B cell (primary cell): Measurements from ENCODE around the gene RUFY1. TPM values are rescaled to one million over a fixed set of nuclear protein-coding genes. Genes with fewer than 3 reads are reported as not detected.
"Not testable (repeated sequence)": the region's sequence is repeated elsewhere in the genome, so short reads cannot be mapped to it uniquely, and the experiment has no call there.

Experiments
- ATAC-seq: fragments of 200-7000 bp; cut with Tn5 transposase; one replicate; pipeline ENCODE4 v1.10.0; 2021; ENCODE audit warnings: low read depth, mild to moderate bottlenecking, moderate number of reproducible peaks, moderate library complexity
- CTCF ChIA-PET: fragments of 350-600 bp; sonication (Branson Sonifier 250); formaldehyde crosslinking; loops from one replicate; lab custom pipeline; 2021; ENCODE audit warnings: antibody characterized with exemption, inconsistent platforms; lab: Charles Lee
- POLR2A ChIA-PET: fragments of 350-600 bp; sonication (Branson Sonifier 250); formaldehyde crosslinking; loops from one replicate; lab custom pipeline; 2021; ENCODE audit warnings: antibody characterized with exemption; lab: Charles Lee
- DNase-seq: peaks from one replicate; pipeline ENCODE4 v3.0.0; 2013
- H2AFZ ChIP-seq: 2 replicates; pipeline ENCODE4 v1.6.1; 2012; ENCODE audit warnings: mild to moderate bottlenecking, low read depth, low read length; ENCODE audit not compliant: insufficient read depth, poor library complexity, severe bottlenecking
- H3K27ac ChIP-seq, 2 donors: 1 replicate in 1 of 2; 2 replicates in 1 of 2; pipeline ENCODE4 v1.5.1; 2012 to 2013; ENCODE audit warnings: low read length in 2 of 2, mild to moderate bottlenecking in 2 of 2, moderate library complexity in 1 of 2
- H3K27me3 ChIP-seq, 4 experiments: fragments of 200-600 bp in 1 of 4; sonication (generic) in 1 of 4; replicated peaks in 1 of 4; 1 replicate in 2 of 4; 2 replicates in 2 of 4; pipeline versions ENCODE4 v1.6.1 to v1.7.0; 2013 to 2016; ENCODE audit warnings: low read length in 3 of 4, mild to moderate bottlenecking in 2 of 4, mixed read lengths in 1 of 4, moderate library complexity in 1 of 4; ENCODE audit not compliant: insufficient read depth in 4 of 4, control insufficient read depth in 3 of 4; ENCODE audit errors: control extremely low read depth in 1 of 4
- H3K36me3 ChIP-seq, 2 experiments: replicated peaks in 1 of 2; 1 replicate in 1 of 2; 2 replicates in 1 of 2; pipeline versions ENCODE4 v1.6.1 to v1.7.1; 2013; ENCODE audit warnings: low read length in 1 of 2; ENCODE audit not compliant: insufficient read depth in 2 of 2, control insufficient read depth in 1 of 2; ENCODE audit errors: control extremely low read depth in 1 of 2, extremely low read depth in 1 of 2
- H3K4me1 ChIP-seq, 2 donors: fragments of 200-600 bp in 1 of 2; sonication (generic) in 1 of 2; 1 replicate in 1 of 2; 2 replicates in 1 of 2; pipeline versions ENCODE4 v1.5.1 to v1.6.1; 2013 to 2017; ENCODE audit warnings: low read length in 2 of 2; ENCODE audit not compliant: control insufficient read depth in 2 of 2, insufficient read depth in 2 of 2
- H3K4me2 ChIP-seq: replicated peaks from 2 replicates; pipeline ENCODE3; 2012; ENCODE audit warnings: mild to moderate bottlenecking, low read depth, low read length; ENCODE audit not compliant: poor library complexity, severe bottlenecking
- H3K4me3 ChIP-seq, 5 experiments: fragments of 200-600 bp in 1 of 5; sonication (generic) in 1 of 5; 1 replicate in 3 of 5; 2 replicates in 2 of 5; pipeline versions ENCODE4 v1.5.1 to v1.7.0; 2011 to 2016; ENCODE audit warnings: low read length in 4 of 5, mild to moderate bottlenecking in 4 of 5, low read depth in 2 of 5, control low read depth in 1 of 5, moderate library complexity in 1 of 5; ENCODE audit not compliant: insufficient read depth in 1 of 5; ENCODE audit errors: control extremely low read depth in 1 of 5, extremely low read depth in 1 of 5
- H3K79me2 ChIP-seq: fragments of 200-600 bp; sonication (generic); one replicate; pipeline ENCODE4 v1.6.0; 2016; ENCODE audit warnings: low read length; ENCODE audit not compliant: control insufficient read depth, insufficient read depth
- H3K9ac ChIP-seq: fragments of 200-600 bp; sonication (generic); 2 replicates; pipeline ENCODE4 v1.6.1; 2017; ENCODE audit warnings: mild to moderate bottlenecking, low read length, moderate library complexity
- H3K9me3 ChIP-seq, 3 donors: one replicate each; pipeline versions ENCODE4 v1.6.1 to v1.7.1; 2013; ENCODE audit warnings: low read length in 2 of 3; ENCODE audit not compliant: control insufficient read depth in 2 of 3, insufficient read depth in 1 of 3; ENCODE audit errors: control extremely low read depth in 1 of 3
- H4K20me1 ChIP-seq: 2 replicates; pipeline ENCODE4 v1.6.0; 2012; ENCODE audit warnings: mild to moderate bottlenecking, low read length; ENCODE audit not compliant: insufficient read depth, control insufficient read depth, poor library complexity, severe bottlenecking
- H3K27ac Mint-ChIP-seq: one replicate; pipeline ENCODE4 v1.8.0; 2021; ENCODE audit warnings: mixed read lengths
- H3K27me3 Mint-ChIP-seq: one replicate; pipeline ENCODE4 v1.8.0; 2021; ENCODE audit warnings: mixed read lengths
- H3K4me1 Mint-ChIP-seq: one replicate; pipeline ENCODE4 v1.8.0; 2021; ENCODE audit warnings: mixed read lengths
- H3K4me3 Mint-ChIP-seq: one replicate; pipeline ENCODE4 v1.8.0; 2021; ENCODE audit warnings: mixed read lengths
- H3K9me3 Mint-ChIP-seq: one replicate; pipeline ENCODE4 v1.8.0; 2022; ENCODE audit warnings: mixed read lengths; ENCODE audit not compliant: insufficient read depth
- EZH2 ChIP-seq: IDR thresholded peaks from 2 replicates; pipeline ENCODE4 v1.6.1; 2012; ENCODE audit warnings: borderline replicate concordance, low read depth, mild to moderate bottlenecking, moderate library complexity, low read length; ENCODE audit not compliant: insufficient read depth, poor library complexity, severe bottlenecking
- WGBS: methylation state at CpG from one replicate; pipeline ENCODE4 v1.1.5; 2013; ENCODE audit warnings: missing lambda C conversion rate; ENCODE audit not compliant: insufficient coverage; 5-methylcytosine and 5-hydroxymethylcytosine counted together
- intact Hi-C: fragments of 100-400 bp; cut with micrococcal nuclease; formaldehyde crosslinking; loops from one replicate; pipeline ENCODE4 v1.10.0; 2022
- polyA plus RNA-seq: library from polyadenylated mRNA; depleted of rRNA; stranded (reverse); fragments of >200 nt; gene quantifications from 2 replicates; pipeline ENCODE4 v1.2.3, GENCODE V29; 2012
- total RNA-seq, 2 donors: library from RNA; stranded (reverse); fragments of 120-200 nt in 1 of 2; gene quantifications; 1 replicate in 1 of 2; 2 replicates in 1 of 2; pipeline versions ENCODE4 v1.2.3 to v1.2.4, GENCODE V29; 2013 to 2022
- TF ChIP-seq, protein P1 (sequence below): fragments of 200-600 bp; IDR thresholded peaks from one replicate; pipeline ENCODE4 v1.8.0; 2022; ENCODE audit warnings: antibody characterized with exemption, mild to moderate bottlenecking

RUFY1 gene
- total and polyA plus RNA-seq, 2 donors (not counting 1 experiment from before 2014, with no cell fraction given): 38.5 to 99.8 TPM

DNA sequence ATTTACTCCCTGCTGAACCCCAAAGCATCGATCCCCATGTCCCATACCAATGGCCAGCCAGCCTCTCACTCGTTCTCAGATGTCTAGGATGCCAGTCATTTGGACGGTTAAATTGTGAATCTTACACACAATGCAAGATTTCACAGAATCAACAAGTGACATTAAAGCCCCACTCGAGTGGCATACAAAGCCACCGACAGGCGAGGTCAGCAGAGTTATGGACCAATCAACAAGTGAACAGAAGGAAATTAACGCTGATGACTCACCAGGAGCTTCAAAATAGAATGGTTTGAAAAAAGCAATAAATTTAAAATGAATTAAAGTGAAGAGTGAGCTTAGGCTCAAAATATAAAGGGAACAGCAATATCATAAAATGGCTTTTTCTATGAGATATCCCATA, 8.2 kb upstream of the RUFY1 start:
- H3K27me3 Mint-ChIP-seq: no peaks in the 10 kb centered on the region
- DNase-seq (no peak), ATAC-seq (no peak)
- peaks cover 0 to 3% of the 10 kb centered on the region in 2 experiments for H3K36me3 ChIP-seq
- H3K4me3 ChIP-seq: no peak overlapping the region
- H3K4me1 ChIP-seq: peaks cover 21 to 31% of the 10 kb centered on the region in 2 donors
- H3K27ac ChIP-seq: no peak overlapping the region
- H3K4me2 ChIP-seq: no peak overlapping the region
- no peaks in the 10 kb centered on the region for H3K27me3 ChIP-seq
- no peaks in the 10 kb centered on the region for H4K20me1 ChIP-seq
- POLR2A ChIA-PET: interaction anchor here (0.6 to 0.8 kb wide), 2 partner anchors 9 to 76 kb away, joined by 3 to 6 read pairs; no protein-coding TSS in a partner anchor
- H2AFZ ChIP-seq: no peak overlapping the region
- intact Hi-C loops: no loop called here
- H3K9me3 ChIP-seq: no peaks in the 10 kb centered on the region
- H3K9me3 Mint-ChIP-seq: no peaks in the 10 kb centered on the region
- H3K9ac ChIP-seq: no peak overlapping the region
- peak overlapping the region; percentile 21 for H3K27ac Mint-ChIP-seq
- TF ChIP-seq EZH2: no peak
- TF ChIP-seq, protein P1, sequence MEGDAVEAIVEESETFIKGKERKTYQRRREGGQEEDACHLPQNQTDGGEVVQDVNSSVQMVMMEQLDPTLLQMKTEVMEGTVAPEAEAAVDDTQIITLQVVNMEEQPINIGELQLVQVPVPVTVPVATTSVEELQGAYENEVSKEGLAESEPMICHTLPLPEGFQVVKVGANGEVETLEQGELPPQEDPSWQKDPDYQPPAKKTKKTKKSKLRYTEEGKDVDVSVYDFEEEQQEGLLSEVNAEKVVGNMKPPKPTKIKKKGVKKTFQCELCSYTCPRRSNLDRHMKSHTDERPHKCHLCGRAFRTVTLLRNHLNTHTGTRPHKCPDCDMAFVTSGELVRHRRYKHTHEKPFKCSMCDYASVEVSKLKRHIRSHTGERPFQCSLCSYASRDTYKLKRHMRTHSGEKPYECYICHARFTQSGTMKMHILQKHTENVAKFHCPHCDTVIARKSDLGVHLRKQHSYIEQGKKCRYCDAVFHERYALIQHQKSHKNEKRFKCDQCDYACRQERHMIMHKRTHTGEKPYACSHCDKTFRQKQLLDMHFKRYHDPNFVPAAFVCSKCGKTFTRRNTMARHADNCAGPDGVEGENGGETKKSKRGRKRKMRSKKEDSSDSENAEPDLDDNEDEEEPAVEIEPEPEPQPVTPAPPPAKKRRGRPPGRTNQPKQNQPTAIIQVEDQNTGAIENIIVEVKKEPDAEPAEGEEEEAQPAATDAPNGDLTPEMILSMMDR: no peak
- CTCF ChIA-PET: interaction anchor here (1.9 kb wide), 1 partner anchor 9 kb away, joined by 8 read pairs; no protein-coding TSS in a partner anchor
- 96% methylated on average over 7 of the region's 7 CpGs for WGBS
- peaks cover 31% of the 10 kb centered on the region for H3K4me1 Mint-ChIP-seq
- H3K4me3 Mint-ChIP-seq: no peak overlapping the region
- peaks cover under 1% of the 10 kb centered on the region for H3K79me2 ChIP-seq

DNA sequence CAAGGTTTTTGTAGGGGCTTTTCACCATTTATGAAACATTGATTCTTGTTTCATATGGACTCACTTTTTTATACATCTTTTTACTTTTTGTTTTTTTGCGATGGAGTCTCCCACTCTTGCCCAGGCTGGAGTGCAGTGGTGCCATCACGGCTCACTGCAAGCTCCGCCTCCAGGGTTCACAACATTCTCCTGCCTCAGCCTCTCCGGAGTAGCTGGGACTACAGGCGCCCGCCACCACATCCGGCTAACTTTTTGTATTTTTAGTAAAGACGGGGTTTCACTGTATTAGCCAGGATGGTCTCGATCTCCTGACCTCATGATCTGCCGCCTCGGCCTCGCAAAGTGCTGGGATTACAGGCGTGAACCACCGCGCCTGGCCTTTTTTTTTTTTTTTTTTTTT, 7.1 kb upstream of the RUFY1 start:
- WGBS: 100% methylated on average over 8 of the region's 15 CpGs
- H3K27me3 ChIP-seq, H3K79me2 ChIP-seq, H3K9me3 ChIP-seq, H3K27me3 Mint-ChIP-seq, intact Hi-C loops, DNase-seq, ATAC-seq, H4K20me1 ChIP-seq, H2AFZ ChIP-seq, H3K4me3 Mint-ChIP-seq, H3K4me3 ChIP-seq, H3K9ac ChIP-seq, H3K4me2 ChIP-seq, H3K36me3 ChIP-seq, H3K9me3 Mint-ChIP-seq: not testable (repeated sequence)
- Mint-ChIP-seq H3K4me1 (peaks cover 34% of the 10 kb centered on the region), H3K27ac (peak overlapping the region; percentile 37)
- Histone ChIP-seq H3K4me1 (peaks cover 21 to 31% of the 10 kb centered on the region in 2 donors), H3K27ac (peak overlapping the region in 1 of 2 donors; percentile 87)
- ChIA-PET POLR2A (interaction anchor here (0.7 kb wide), 1 partner anchor 79 kb away, joined by 7 read pairs; no protein-coding TSS in a partner anchor), CTCF (interaction anchor here (1.9 kb wide), 1 partner anchor 10 kb away, joined by 8 read pairs; no protein-coding TSS in a partner anchor)
